Retina (tissue), 1 donor: ENCODE data around the gene TRAPPC2B.

Source experiments
- DNase-seq: peaks from one replicate; pipeline ENCODE4 v3.0.0-alpha.2; 2016

The TRAPPC2B gene

DNA sequence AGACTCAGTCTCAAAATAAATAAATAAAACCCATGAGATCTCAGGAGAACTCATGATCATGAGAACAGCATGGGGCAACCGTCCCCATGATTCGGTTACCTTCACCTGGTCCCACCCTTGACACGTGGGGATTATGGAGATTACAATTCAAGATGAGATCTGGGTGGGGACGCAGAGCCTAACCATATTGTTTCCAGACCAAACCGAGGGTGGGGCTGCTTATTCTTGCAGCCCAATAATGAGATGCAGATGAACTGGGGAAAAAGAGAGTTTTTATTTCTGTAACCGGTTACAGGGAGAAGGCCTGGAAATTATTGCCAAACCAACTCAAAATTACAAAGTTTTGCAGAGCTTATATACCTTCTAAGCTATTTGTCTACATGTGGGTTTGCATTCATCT lies 12.8 kb downstream of the TRAPPC2B start:
- DNase-seq = no peak

DNA sequence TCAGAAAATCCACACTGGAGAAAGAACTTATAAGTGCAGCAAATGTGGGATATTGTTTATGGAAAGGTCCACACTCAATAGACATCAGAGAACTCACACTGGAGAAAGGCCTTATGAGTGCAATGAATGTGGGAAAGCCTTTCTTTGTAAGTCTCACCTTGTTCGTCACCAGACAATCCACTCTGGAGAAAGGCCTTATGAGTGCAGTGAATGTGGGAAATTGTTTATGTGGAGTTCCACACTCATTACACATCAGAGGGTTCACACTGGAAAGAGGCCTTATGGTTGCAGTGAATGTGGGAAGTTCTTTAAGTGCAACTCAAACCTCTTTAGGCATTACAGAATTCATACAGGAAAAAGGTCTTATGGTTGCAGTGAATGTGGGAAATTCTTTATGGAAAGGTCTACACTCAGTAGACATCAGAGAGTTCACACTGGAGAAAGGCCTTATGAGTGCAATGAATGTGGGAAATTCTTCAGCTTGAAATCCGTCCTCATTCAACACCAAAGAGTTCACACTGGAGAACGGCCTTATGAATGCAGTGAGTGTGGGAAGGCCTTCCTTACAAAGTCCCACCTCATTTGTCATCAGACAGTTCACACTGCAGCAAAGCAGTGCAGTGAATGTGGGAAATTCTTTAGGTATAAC lies 14.3 kb downstream of the TRAPPC2B start:
- DNase-seq = no peak

DNA sequence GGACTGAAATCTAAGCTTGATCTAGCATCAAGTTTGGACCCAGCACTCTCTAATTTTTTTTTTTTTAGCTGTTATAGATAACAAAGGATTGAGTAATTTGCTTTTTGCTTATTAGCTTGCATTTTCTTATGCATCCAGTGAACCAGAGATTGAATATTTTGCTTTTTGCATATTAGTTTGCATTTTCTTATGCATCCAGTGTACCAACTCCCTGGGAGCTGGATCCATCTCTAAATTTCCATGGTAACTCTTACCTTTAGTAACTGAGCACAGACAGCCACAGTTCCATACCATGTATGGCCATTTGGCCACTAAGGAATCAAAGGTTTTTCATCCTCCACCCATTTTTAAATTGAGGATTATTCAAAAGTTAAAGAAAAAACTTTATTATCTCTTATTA lies 17.6 kb downstream of the TRAPPC2B start:
- DNase-seq = no peak

DNA sequence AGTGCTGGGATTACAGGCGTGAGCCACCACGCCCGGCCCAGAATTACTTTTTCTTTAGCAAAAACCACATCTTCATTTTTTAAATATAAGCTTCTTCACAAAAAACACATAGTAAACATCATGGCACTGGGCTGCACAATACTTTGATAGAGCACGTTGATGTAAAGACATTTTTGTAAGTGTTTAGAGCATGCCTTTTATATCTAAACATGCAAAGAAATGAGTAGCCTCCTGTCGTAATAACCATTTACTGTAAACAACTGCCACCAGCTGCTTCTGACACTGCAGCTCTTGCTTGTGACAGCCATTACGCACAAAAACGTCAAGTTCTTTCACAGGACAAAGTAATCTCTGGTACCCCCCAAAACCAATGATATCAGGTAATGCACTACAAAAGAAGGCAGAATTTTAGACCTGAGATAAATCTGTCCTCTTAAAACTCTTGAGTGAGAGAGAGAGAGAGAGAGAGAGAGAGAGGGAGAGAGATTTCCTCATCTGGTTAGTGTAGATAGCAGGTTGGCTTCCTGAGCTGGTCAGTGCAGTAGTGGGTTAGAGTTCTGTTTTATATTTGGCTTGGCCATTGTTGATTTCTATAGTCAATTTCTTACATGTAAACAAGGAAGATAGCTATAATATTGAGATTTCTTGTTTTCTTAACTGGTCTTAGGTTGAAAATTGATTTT lies 19.6 kb downstream of the TRAPPC2B start:
- no peak for DNase-seq

DNA sequence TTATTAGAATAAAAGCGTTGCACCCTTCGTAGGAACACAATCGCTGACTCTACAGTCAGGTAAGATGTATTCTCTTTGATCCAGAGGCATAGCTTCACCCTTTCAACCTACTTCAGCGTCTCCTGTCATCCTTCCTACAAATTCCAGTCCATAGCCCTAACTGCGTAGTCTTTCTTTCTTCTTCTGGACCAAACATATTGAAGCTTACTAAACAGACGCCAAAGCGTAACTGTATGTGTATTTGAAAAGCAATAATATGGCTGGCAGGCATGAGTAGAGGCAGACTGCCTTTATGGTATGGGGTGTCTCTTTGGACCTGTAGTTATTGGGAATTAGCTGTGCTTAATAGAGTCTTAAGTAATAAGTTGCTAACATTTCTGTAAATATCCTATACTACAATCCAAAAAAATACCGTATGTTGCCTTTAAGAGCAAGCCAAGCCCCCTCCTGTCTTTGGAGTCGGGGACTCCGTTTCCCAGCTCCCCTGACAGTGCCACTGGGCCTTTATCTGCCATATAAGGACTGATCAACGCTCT lies 25.9 kb downstream of the TRAPPC2B start:
- no peak for DNase-seq

DNA sequence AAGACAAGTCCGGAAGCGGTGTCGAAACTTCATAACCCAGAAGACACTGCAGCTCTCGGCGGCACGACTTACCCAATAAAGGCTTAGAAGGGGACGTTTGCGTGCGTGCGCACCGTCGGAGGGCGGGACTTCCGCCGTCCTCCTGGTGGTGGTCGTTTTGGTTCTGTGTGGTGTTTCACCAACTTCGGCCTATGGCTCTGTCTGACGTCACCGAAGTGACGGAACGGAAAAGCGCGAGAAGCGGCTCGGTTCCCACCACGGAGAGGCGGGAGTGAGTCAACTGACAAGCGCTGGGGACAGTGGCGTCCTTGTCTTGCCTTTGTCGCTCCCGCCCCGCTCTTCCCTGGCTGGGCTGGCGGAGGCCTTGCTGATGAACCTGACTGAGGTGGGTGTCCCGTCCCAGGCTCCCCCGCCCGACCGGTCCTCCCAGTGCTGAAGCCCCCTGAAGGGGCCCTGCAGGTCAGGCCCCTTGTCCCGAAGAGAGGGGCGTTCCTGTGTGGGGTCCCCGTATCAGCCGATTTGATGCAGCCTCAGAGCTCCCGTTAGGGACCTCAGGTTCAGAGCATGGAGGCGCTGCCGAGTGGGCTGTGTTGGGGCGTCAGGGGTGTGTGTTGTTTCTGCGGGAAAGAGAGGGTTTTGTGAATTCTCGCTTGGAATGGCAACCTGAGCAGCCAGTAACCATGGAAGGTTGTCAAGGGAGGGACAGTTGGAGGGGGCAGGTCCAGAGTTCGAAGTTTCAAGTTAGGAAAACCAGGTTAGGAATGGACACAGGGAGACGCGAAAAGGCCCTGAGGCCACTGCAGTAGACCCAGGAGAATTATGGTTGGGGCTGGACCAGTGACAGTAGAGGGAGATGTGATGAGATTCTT lies 26.6 kb downstream of the TRAPPC2B start, which contains the start of gene ZNF548:
ZNF548 (plus strand) TSS at position 125 of the 869 bp plus-strand sequence; CDS start at position 371, 246 bp downstream.
- peak; percentile 97 for DNase-seq

DNA sequence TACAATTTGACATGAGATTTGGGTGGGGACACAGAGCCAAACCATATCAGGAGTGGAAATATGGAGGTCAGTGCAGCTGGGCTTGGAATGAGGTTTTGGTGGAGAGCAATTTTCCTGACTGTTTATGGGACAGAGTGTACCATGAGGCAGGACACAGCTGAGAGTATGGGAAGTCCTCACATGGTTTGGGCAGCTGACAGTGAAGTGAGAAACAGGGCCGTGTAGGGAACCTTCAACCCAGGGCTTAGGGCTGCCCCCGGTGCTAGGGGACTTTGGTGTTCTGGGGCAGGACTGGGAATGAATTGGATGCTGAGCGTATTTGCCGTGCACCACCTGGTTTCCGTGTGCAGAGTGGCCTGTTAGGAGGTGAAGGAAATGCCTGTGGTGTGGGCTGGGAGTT lies 32.4 kb downstream of the TRAPPC2B start:
- no peak for DNase-seq

DNA sequence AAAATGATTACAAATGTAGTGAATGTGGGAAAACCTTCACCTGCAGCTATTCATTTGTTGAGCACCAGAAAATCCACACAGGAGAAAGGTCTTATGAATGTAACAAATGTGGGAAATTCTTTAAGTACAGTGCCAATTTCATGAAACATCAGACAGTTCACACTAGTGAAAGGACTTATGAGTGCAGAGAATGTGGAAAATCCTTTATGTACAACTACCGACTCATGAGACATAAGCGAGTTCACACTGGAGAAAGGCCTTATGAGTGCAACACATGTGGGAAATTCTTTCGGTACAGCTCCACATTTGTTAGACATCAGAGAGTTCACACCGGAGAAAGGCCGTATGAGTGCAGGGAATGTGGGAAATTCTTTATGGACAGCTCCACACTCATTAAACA lies 35.5 kb downstream of the TRAPPC2B start:
- no peak for DNase-seq

DNA sequence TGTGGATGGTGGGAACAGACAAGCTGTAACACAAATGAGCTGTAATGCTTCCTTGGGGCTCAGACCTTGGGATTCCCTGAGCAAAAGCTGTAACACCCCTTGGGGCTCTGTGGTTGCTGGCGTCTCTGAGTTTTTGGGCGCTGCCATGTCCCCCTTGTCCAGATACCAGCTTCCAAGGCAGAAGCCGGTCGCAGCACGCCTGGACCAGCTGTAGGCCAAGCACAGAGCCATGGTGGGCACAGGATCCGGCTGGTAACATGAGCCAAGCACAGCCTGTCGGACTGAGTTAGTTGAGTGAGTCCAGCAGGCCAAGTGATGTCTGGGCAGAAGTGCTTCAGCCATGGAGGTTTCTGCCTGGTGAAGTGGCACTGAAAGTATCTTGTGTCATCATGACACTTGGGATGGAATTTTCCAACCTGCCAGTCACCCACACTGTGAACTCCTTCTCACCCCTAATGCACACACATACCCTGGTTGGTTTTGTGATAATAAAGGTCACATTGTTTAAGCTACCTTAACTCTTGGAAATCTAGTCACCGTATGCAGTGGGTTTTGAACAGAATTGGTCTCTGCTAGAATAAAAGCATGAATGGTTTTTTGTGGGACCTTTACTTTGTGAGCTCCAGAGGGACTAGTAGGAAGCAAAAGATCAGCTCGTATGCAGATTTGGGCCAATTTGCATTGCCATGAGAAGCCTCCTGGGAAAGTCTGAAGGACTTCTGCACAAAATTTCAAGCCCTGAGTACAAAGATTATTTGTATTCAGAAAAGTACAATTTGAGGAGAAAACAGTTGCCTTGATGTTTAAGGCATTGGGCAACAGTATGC lies 40.6 kb downstream of the TRAPPC2B start:
- DNase-seq = no peak

DNA sequence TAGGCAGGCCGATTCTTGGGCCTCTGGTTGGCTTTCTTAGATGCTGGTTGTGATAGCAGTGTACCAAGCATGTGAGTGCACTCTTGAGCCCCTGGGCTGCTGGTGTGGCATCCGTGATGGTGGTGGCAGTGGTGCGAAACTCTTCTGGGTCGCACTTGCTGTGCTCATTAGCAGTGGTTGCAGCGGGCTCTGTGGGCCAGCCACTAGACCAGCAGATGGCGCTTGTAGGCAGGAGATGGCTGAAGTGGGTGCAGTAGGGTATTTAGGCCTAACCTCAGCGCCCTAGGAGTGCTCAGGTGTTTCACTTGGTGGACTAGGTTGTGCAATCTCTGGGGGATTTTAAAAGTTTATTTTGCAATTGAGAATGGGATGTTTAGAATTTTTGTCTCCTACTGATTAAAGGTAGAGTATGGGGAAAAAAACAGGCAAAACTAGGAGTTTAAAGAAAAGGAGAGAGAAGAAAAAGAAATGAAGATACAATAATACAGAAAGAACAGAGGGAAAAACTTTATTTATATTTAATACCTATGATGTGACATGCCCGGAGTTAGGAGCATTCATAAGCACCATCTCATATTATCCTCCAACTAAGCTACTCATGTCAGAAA lies 43.3 kb downstream of the TRAPPC2B start:
- peak; percentile 64 for DNase-seq

DNA sequence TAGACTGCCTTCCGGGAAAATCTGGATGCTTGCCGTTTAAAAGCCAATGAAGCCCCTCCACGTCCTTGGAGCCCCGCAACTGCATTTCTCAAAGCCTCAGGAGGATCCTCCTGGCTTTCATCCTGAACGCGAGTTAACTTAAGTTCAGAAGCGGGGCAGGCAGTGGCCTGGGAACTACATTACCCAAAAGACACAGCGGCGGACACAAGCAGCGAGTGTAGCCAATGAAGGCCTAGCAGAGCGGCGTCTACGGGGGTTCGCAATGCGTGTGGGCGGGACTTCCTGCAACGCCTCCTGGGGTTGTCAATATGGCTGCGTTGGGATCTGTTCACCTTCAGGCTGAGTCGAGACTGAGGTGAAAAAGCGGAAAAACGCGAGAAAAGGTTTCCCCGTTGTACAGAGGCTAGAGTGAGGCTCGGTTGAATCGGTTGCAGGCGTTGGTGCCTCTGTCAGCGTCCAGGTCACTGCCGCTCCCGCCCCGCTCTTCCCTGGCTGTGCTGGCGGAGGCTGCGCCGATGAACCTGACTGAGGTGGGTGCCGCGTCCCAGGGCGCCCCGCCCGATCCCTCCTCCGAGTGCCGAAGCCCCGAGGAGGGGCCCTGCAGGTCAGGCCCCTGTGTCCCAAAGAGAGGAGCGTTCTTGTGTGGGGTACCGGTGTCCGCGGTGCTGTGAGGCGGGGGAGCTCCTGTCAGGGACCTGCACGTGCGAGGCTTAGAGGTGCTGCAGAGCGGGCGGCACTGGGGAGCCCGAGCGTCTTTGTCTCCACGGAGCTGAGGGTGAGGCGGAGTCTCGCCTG lies 47.7 kb downstream of the TRAPPC2B start, which contains the start of gene ZNF17:
ZNF17 (plus strand) TSS at position 285 of the 795 bp plus-strand sequence. CDS start 2,455 bp downstream, outside the sequence.
- DNase-seq = peak; percentile 92
